Neural progenitor cell (in vitro differentiated cells): ENCODE measurements around the gene WNT3A.

Source experiments
- CTCF ChIP-seq: fragments of 200-600 bp; sonication (generic); IDR thresholded peaks from 2 replicates; pipeline ENCODE4 v1.5.1; 2017; ENCODE audit warnings: antibody characterized with exemption, mild to moderate bottlenecking
- EZH2 ChIP-seq: fragments of 200-600 bp; sonication (generic); IDR thresholded peaks from 2 replicates; pipeline ENCODE4 v1.6.1; 2017; ENCODE audit warnings: antibody characterized with exemption, mild to moderate bottlenecking, moderate library complexity
- EZH2phosphoT487 ChIP-seq: fragments of 200-600 bp; sonication (generic); IDR thresholded peaks from 2 replicates; pipeline ENCODE4 v1.6.1; 2017; ENCODE audit warnings: antibody characterized with exemption

- TF ChIP-seq CTCF: no peak
- no peak for TF ChIP-seq EZH2
- TF ChIP-seq EZH2phosphoT487: no peak
These were observed 83.8 kb downstream of the WNT3A start for GRCh38 chr1:228090613-228091081.
